GM19035 (cell line): ENCODE data around the gene EPHA3.

Source experiments
- ATAC-seq: cut with Tn5 transposase; IDR thresholded peaks from one replicate; pipeline ENCODE4 v1.9.1; 2021; ENCODE audit not compliant: unreplicated experiment

EPHA3 gene

DNA sequence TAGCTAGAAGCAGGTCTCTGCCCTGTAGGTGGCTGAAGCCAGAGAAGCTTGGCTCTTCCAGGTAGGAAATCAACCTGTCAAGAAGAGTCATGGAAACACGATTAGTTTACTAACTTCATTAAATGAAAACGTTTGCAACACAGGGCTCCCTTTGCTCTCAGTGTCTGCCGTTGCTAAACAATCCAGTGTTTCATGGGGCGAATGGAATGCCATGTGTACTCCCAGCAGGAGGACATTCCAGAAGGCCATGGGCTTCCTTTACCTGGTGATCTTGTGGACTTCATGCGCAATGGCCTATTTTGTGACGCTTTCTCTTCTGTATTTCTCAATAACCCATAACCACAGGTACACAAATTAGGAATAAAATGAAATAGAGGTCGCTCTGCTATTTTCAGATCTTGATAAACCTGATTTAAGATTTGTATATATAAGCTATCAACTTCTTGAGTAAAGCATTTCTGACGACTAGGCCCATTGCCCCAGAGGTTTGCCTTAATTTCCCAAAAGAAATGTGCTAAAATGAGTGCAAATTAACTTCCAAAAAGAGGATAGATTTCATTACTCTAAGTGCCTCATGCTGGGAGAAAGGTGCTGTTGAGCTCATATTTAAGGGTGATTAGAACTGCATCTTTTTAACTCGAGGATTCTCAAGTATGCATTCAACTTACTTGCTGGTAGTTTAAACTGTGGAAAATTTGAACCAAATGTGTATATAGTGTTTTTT lies 171.0 kb downstream of the EPHA3 start:
- no peak for ATAC-seq

DNA sequence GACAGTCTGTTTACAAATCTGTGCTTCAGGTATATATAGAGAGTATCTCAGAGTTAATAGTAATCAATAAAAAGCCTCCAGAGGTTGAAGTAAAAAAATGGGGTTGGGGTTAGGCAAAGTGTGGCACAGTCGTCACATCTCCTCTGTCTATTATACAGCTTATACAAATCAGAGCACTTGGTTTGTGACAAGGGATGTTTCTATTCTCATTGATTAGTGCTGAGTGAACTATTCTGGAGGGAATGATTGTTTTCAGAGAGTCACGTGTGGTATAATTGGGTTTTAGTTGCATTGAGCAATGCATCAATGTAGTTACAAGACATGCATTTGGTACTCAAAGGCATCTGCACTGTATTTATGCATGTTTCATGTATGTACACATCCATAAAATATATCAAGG lies 172.9 kb downstream of the EPHA3 start:
- no peak for ATAC-seq

DNA sequence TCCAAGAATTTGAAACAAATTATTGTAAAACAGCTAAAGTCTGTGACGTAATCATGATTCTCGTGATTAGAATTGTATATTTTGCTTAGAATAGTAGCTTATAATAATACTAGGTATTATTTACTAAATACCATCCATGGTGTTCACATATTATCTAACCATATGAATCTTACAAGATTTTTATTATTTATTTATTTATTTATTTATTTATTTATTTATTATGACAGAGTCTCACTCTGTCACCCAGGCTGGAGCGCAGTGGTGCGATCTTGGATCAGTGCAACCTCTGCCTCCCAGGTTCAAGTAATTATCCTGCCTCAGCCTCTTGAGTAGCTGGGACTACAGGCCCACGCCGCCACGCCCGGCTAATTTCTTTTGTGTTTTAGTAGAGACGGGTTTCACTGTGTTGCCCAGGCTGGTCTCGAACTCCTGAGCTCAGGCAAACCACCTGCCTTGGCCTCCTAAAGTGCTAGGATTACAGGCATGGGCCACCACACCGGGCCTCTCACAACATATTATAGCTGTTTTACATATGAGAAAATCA lies 173.5 kb downstream of the EPHA3 start:
- ATAC-seq: no peak

DNA sequence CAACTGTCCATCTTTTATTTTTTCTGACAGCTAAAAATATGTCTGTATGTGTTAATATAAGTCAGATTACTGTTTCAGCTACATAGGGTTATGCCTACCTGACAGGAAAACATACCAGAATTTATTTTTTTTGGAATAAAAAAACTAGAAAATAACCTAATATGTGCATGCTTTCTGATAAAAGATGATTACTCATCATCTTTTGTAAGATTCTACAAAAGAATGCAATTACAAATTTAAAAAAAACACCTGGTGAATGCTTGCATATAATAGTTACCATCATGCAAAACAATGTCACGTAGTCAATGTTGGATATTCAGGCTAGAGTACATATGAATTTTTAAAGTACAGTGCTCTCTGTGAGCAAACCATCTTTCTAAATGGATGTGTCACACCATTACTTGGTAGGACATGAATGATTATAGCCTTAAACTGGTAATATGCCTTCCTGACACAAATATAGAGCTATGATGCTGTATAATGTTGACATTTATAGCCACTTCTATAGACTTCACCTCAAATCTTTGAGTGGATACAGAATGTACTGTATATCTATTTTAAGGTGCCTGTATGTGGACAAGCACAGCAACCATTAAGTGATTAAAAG lies 180.6 kb downstream of the EPHA3 start:
- ATAC-seq: no peak

DNA sequence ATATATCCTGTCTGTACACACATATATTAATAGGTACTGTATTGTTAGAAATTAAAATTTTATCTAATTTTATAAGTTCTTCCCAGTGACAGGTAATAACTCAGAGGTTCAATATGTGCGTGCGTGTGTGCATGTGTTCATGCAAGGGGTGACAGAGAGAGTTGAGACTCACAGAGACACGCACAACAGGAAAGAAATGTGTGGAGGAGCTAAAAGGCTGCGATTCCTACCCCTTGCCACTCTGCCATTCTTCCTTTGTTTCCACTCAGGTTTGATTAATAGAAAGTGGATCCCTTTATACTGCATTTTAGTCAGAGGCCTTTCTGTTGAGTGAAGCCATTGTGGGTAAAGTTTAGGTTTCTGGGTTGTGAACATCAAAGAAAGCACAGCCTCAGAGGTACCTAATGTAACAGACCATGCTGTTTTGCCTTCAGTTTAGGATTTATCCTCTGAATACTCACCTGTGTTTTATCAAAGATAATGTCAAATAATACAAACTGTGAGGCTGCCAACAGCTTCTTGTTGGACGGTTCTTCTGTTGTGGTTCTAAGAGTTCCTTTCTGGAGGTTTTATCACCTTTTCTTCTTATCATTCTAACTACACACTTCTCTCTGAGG lies 182.3 kb downstream of the EPHA3 start:
- no peak for ATAC-seq

DNA sequence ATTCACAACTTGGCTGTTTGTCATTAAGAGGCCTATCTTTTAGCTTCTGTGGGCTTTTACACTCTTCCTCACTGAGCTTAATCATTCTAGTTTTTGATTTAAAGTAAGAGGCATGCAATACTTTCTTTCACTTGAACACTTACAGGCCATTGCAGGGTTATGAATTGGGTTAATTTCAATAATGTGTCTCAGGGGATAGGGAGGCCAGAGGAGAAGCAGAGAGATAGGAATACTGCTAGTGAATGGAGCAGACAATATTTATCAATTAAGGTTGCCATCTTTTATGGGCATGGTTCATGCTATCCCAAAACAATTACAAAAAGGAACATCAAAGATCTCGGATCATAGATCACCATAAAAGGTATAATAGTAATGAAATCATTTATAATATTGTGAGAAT lies 189.8 kb downstream of the EPHA3 start:
- ATAC-seq: no peak

DNA sequence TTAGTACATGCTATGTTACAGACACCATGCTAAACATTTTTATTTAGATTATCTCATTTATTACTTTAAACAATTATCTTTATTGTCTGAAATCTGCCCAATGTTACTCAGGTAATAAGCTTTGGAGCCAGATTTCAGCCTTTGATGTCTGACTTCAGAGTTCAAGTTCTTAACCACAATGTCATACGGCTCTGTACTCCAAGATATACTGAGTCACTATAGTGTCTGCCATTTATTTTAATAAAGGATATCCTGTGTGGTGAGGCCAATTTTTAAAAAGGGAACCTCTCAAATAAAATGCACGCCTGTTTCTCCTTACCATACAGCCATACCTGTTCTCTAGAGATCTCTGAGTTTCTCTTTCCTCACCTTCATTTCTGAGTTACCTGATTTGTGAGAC lies 193.1 kb downstream of the EPHA3 start:
- no peak for ATAC-seq

DNA sequence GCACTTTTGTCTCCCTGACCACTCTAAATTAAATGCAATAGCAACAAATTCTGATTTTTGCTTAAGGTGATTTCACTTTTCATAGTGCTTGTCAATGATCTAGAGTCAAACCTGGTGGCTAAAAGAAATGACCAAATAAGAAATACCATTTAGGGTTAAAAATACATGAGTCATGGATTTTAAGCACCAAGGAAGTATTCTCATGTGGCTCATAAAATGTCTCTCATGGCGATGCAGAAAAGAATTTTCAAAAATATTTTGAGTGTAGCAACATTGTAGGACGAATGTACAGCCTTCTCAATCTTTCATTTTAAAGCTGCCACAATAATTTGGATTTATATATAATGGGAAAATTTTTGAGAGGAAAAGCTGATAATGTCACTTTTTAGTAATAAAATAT lies 193.6 kb downstream of the EPHA3 start:
- ATAC-seq: no peak

DNA sequence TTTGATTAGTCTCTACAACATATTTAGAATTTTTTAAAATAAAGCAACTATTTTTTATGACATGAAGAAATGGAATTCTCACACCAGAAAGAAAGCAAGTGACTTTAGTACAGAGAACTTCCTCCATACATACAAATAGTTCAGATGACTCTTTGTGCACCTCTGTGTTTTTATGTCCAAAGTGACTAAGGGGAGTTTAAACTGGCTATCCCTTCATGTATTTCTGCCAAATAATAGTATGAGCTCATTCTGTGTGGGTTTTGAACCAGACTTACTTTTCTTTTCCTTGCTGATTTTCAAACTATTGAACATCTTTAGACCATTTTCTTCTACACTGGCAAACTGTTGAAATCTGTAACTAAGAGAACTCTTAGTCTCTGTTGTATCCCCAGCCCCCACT lies 196.3 kb downstream of the EPHA3 start:
- ATAC-seq: no peak

DNA sequence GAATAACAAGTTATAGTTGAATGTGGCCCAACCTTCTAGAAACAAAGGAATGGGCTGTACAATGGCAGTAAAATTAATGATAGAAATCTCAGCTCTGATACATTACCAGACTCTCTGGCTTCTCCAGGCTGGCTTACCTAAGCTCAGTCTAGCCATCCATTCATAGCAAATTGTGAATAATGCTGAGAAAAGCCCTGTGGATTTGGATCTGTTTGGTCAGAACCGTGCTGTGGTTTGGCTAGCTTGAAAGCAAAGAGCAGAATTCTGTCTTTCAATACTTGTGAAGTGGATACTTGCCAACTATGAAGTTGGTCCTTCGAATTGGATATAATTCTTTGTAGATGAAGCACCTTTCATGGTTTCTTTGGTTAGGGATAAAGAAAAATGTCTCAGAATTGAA lies 199.1 kb downstream of the EPHA3 start:
- ATAC-seq: no peak

DNA sequence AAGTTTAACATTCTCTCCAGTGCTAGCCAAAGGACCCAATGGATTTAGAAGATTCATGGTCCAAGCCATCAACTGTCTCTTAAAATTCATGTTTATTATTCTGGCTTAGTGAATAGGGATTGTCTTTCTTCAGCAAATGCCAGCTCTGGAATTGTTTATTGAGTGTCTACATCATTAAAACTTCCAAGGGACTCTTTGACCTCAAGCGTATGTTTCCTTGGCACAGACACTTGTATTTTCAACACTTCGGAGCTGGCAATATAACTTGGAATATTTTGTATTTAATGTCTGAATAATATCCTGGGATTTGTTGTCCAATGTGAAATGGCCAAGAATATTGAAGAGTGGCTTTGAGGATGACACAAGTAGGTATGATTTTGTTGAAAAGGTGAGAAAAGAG lies 204.2 kb downstream of the EPHA3 start:
- ATAC-seq: no peak

DNA sequence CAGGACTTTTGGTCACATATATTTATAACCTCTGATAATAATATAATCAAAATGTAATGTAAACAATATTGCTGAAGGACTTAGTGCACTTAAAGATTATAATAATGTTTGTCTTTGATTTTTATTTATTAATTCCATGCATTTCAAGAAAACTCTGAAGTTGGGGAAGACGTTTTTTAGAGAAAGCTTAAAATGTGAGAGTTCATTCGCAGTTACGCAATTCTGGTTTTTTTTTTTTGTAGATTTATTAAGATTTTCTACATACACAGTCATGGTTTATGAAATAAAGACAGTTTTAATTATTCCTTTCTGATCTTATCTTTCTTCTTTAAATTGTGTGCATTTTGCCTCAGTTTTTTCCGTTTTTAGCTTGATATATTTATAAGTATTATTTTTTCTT lies 204.7 kb downstream of the EPHA3 start:
- ATAC-seq: no peak

DNA sequence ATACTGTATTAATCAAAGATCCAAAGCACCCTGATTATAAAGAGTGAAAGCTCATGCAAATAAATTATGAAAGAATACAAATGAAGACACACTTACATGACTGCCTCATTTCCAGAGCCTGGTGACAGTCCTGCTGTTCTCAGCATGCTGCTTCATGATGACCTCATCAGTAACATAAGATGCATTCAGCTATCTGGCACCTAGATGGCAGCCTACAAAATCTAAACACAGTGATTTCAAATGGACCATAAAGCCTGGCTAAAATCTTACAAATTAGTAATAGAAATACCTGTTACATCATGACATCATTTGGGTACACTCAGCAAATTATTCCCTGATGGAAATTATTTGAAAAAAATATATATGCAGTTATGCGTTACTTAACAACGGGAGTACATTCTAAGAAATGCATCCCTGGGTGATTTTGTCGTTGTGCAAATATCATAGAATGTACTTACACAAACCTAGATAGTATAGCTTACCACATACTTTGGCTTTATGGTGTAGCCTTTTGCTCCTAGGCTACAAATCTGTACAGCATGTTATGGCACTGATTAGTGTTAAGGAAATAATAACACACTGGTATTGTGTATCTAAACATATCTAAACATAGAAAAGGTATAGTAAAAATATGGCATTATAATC lies 207.2 kb downstream of the EPHA3 start:
- no peak for ATAC-seq

DNA sequence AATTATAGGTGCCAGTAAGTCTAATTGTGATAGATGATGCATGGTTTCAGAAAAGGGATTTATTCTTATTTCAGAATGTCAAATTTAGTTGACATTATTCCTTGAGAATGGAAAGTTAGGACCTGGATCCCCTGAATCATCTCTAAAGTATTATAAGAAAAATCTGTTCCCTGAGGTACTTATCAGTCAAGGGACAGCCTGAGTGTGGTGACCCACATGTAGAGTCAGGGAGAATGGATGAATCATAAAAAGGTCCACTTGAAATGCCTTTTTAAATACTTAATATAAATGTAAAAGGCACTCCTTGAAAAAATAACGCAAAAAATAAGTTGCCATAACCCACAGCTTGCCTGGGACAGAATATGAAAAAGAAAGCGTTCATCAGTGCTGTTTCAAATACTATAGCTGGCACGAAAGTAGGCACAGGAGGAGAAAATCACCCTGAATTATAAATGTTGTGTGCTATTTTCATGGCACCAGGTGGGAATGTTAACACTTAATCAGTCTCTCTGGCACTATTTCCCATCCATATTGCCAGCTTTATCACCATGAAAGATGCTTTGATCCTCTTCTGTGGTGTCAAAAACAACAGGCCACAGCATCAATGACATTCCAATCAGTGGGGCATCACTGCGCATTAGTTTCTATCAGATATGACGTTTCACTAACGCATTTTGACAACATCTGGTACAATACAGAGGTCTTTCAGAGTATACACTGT lies 208.5 kb downstream of the EPHA3 start:
- ATAC-seq: no peak

DNA sequence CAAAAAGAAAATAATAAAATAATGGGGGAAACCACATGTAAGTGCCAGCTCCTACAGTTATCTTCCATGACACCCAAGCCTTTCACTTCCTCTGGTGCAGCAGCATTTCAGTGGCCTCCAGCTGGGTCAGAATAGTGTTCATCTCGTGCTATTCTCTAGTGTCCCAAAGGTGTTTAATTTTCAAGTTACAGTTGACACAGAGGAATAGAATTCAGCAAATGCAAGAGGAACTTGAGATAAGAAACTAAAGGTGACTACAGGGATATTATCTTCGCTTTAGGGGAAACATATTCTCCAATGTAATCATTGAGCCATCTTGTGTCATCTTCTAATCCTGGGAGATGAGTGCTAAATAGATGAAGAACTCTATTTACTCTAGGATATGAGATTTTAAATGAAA lies 212.8 kb downstream of the EPHA3 start:
- ATAC-seq: no peak

DNA sequence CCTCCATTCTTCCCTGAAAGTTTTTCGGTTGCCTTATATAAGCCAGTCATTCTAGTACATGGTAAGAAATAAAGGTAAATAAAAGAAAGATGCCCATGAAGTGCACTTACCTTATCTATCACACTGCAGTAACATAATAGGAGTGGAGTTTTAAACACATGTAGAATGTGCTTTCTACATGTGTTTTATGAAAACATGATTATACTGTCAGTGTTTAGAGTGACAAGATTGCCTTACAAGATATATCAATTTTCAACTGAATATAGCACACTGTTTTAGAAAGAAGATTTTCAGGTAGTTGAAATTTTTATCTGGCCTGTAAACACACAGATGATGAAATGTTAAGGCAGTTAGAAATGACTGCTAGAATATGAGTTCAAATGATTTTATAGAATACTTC lies 219.6 kb downstream of the EPHA3 start:
- no peak for ATAC-seq

DNA sequence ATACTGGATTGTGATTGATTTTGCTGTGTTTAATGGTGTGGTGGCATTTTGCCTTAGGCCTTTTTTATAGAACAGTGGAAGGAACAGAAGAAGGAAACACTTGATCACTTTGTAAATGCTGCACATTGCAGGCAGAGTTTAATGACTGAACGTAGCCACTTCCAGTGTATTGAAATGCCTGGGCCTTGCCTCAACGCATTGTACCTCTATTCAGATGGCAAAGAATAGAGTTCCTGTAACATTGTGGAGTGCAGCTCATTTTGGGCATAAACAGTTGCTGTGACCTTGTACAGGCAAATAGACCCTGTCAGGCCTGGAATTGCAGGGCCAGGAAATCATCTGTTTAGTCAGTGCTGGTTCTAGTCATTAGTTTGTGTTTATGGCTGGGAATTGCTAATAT lies 225.0 kb downstream of the EPHA3 start:
- no peak for ATAC-seq

DNA sequence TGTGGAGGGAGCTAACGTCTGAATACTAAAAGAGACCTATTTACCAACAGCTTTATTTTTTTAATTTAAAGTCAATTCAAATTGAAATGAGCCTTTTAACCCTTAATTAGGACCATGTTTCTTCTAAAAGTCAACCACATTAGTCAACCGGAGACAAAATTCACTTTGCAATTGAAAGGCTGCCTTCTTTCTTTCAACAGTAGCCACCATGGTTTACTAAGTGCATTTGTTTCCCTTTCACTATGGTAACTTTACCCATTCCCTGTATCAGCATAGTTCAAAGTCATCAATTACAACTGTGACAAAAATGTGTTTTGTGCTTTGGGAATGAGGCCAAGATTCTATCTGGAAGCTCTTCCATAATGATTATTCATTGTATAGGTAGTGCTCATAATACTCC lies 225.4 kb downstream of the EPHA3 start:
- ATAC-seq: no peak

DNA sequence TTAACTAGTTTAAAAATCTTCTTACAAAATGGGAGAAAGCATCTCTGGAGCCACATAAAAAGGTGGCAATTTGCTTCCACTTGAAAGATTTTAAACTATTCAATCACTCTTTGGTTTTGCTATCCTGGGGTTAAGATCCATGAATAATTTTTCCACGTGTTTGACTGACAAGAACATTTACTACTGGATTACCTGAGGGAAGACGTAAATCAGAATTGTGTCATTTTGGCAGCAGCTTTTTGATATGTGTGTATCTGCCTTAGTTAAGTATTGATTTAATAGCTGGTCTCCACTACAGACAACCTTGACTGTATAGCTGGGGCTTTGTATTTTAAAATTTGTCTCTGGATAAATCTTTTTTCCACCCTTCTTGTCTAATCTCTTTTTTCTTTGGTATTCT lies 228.3 kb downstream of the EPHA3 start:
- no peak for ATAC-seq

DNA sequence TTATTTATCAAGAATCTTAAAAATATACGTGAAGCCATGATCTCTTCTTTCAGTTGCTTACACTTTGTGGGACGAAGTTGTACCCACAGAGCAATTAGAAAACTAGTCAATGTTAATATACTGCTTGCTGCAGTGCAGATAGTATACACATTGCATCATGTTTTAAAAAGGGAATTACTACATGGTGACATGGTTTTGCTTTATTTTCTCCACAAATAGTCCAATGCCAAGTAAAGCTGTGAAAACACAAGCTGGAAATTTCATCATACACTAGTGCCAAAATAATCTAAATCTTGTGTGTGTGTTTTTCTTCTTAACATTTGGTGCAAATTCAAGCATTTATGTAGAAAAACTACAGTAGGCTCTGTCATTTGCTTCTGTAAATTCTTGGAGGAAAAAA lies 233.0 kb downstream of the EPHA3 start:
- no peak for ATAC-seq

DNA sequence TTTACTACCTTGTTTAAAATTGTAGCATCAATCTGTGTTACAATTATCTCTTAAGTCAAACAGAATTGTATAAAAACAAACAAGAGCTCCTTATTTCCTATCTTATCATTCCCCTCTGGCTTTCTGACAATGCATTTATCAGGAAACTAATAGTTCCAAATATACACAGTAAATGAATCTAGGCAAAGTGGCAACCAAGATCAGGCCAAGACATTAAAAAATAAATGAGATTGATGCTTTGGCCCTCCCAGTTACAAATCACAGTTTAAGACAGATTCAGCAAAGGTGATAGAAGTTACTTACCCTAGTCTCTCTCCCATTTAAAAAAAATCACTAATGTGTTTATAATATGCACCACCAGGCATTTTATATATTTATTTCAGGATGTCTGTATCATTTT lies 236.7 kb downstream of the EPHA3 start:
- no peak for ATAC-seq
